Measurements from ENCODE around the gene CNNM4.

The CNNM4 gene

DNA sequence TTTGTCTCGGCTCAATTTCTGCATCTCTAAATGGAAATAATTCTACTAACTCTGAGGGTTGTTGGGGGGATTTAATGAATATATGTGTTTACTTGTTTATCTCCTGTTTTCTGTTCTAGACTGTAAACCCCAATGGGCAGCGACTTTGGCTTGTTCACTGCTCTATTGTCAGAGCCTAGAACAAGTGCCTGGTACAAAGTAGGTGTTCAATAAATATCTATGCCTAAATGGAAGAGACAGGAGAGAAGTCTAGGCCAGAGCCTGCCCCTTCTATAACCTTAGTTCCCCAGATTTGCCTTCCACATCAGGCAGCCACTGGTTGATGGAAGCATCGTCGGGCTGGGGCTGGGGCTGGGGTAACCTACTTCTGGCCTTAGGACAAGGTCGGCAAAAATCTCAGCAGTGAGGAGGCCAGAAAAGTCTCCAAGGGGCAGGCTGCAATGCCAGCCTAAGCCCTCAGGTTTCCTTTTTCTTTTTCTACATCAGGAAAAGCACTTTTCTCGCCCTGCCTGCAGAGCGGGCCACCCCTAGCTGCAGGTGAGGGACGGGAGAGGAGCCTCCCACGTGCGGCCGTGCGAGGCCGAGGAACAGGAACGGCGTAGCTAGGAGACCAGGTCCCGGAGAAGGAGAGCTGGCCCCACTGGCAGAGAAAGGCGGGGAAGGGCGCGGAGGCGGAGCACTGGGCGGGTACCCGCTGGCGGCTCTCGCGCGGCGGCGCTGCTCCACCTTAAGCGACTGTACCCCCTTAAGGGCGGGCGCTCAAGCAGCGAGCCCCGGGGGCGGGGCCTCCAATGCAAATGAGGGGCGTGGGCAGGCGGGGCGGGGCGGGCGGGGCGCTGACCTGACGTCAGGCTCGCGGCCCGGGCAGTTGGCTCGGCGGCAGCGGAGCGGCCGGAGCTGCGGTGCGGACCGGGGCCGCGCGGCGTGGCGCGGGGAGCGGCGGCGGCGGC is at the start of gene CNNM4:
CNNM4 (plus strand) TSS at position 867 of the 950 bp plus-strand sequence. CDS start 98 bp downstream, outside the sequence.
- ChIA-PET POLR2A (interaction anchor here (0.6 to 2.0 kb wide), 13 partner anchors 14 to 203 kb away, joined by 3 to 6 read pairs (median 3); partner anchors contain the start of genes ANKRD39, CNNM3 and KANSL3), CTCF (interaction anchor here (0.6 to 6.8 kb wide), 5 partner anchors 13 to 166 kb away, joined by 3 to 48 read pairs (median 4); no protein-coding TSS in a partner anchor)
- Histone ChIP-seq H3K4me3 (ENCODE audit: low read depth, low read length) (peak within 1 kb of the TSS; percentile 73), H3K36me3 (ENCODE audit: control insufficient read depth in 2 of 2, insufficient read depth in 1 of 2, low read length in 2 of 2) (no peaks in the 10 kb centered on the region; a peak in 1 of 3 replicates), H3K4me1 (ENCODE audit: control insufficient read depth, insufficient read depth, low read length) (peaks cover 14% of the 10 kb centered on the region), H3K27ac (ENCODE audit: extremely low read depth, low read depth, low read length) (peak within 1 kb of the TSS; percentile 75), H3K9me3 (ENCODE audit: control insufficient read depth, insufficient read depth, low read depth, low read length) (no peaks in the 10 kb centered on the region)
- TF ChIP-seq, protein P1, sequence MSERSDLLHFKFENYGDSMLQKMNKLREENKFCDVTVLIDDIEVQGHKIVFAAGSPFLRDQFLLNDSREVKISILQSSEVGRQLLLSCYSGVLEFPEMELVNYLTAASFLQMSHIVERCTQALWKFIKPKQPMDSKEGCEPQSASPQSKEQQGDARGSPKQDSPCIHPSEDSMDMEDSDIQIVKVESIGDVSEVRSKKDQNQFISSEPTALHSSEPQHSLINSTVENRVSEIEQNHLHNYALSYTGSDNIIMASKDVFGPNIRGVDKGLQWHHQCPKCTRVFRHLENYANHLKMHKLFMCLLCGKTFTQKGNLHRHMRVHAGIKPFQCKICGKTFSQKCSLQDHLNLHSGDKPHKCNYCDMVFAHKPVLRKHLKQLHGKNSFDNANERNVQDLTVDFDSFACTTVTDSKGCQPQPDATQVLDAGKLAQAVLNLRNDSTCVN (tag by site-specific recombination; optimal IDR thresholded peaks at IDR 0.05), result peak; percentile 78
- no peak for TF ChIP-seq ZNF48 (tag by site-specific recombination; IDR thresholded peaks at IDR 0.05)
- TF ChIP-seq, protein P2, sequence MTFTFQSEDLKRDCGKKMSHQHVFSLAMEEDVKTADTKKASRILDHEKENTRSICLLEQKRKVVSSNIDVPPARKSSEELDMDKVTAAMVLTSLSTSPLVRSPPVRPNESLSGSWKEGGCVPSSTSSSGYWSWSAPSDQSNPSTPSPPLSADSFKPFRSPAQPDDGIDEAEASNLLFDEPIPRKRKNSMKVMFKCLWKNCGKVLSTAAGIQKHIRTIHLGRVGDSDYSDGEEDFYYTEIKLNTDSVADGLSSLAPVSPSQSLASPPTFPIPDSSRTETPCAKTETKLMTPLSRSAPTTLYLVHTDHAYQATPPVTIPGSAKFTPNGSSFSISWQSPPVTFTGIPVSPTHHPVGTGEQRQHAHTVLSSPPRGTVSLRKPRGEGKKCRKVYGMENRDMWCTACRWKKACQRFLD (tag by site-specific recombination; IDR thresholded peaks at IDR 0.05), result no peak
- TF ChIP-seq ZNF221 (tag by site-specific recombination; IDR thresholded peaks at IDR 0.05; ENCODE audit: borderline replicate concordance), result no peak
- TF ChIP-seq ZNF830 (tag by site-specific recombination; IDR thresholded peaks at IDR 0.05; ENCODE audit: low read depth), result no peak
- TF ChIP-seq ZNF2 (tag by site-specific recombination; IDR thresholded peaks at IDR 0.05), result no peak
- TF ChIP-seq ZNF311 (tag by site-specific recombination; IDR thresholded peaks at IDR 0.05; ENCODE audit: borderline replicate concordance), result no peak
- no peak for TF ChIP-seq ZNF423 (tag by site-specific recombination; IDR thresholded peaks at IDR 0.05)
- no peak for TF ChIP-seq ZNF157 (tag by site-specific recombination; IDR thresholded peaks at IDR 0.05)
- TF ChIP-seq ZFHX2 (tag by site-specific recombination; conservative IDR thresholded peaks at IDR 0.05), result peak; percentile 76
- 0 out of 2 replicates have a peak, but pooled peaks have one; percentile 11 for TF ChIP-seq SP7 (tag by site-specific recombination; IDR thresholded peaks at IDR 0.05)
- no peak for TF ChIP-seq HOXC10 (CRISPR knock-in tag; IDR thresholded peaks at IDR 0.05)
- peak; percentile 51 for TF ChIP-seq ZNF335 (tag by site-specific recombination; conservative IDR thresholded peaks at IDR 0.05)
- TF ChIP-seq, protein P3, sequence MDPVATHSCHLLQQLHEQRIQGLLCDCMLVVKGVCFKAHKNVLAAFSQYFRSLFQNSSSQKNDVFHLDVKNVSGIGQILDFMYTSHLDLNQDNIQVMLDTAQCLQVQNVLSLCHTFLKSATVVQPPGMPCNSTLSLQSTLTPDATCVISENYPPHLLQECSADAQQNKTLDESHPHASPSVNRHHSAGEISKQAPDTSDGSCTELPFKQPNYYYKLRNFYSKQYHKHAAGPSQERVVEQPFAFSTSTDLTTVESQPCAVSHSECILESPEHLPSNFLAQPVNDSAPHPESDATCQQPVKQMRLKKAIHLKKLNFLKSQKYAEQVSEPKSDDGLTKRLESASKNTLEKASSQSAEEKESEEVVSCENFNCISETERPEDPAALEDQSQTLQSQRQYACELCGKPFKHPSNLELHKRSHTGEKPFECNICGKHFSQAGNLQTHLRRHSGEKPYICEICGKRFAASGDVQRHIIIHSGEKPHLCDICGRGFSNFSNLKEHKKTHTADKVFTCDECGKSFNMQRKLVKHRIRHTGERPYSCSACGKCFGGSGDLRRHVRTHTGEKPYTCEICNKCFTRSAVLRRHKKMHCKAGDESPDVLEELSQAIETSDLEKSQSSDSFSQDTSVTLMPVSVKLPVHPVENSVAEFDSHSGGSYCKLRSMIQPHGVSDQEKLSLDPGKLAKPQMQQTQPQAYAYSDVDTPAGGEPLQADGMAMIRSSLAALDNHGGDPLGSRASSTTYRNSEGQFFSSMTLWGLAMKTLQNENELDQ (tag by site-specific recombination; IDR thresholded peaks at IDR 0.05; ENCODE audit: low read depth), result no peak
- TF ChIP-seq, protein P4, sequence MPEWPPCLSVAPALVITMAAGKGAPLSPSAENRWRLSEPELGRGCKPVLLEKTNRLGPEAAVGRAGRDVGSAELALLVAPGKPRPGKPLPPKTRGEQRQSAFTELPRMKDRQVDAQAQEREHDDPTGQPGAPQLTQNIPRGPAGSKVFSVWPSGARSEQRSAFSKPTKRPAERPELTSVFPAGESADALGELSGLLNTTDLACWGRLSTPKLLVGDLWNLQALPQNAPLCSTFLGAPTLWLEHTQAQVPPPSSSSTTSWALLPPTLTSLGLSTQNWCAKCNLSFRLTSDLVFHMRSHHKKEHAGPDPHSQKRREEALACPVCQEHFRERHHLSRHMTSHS (tag by site-specific recombination; IDR thresholded peaks at IDR 0.05), result no peak
- TF ChIP-seq ZNF514 (tag by site-specific recombination; IDR thresholded peaks at IDR 0.05), result no peak
- TF ChIP-seq ZNF544 (tag by site-specific recombination; IDR thresholded peaks at IDR 0.05), result no peak
- TF ChIP-seq, protein P5, sequence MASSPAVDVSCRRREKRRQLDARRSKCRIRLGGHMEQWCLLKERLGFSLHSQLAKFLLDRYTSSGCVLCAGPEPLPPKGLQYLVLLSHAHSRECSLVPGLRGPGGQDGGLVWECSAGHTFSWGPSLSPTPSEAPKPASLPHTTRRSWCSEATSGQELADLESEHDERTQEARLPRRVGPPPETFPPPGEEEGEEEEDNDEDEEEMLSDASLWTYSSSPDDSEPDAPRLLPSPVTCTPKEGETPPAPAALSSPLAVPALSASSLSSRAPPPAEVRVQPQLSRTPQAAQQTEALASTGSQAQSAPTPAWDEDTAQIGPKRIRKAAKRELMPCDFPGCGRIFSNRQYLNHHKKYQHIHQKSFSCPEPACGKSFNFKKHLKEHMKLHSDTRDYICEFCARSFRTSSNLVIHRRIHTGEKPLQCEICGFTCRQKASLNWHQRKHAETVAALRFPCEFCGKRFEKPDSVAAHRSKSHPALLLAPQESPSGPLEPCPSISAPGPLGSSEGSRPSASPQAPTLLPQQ (tag by site-specific recombination; IDR thresholded peaks at IDR 0.05), result peak; percentile 98
- TF ChIP-seq ZNF416 (tag by site-specific recombination; IDR thresholded peaks at IDR 0.05), result no peak
- no peak for TF ChIP-seq ZNF791 (tag by site-specific recombination; IDR thresholded peaks at IDR 0.05)
- TF ChIP-seq, protein P6, sequence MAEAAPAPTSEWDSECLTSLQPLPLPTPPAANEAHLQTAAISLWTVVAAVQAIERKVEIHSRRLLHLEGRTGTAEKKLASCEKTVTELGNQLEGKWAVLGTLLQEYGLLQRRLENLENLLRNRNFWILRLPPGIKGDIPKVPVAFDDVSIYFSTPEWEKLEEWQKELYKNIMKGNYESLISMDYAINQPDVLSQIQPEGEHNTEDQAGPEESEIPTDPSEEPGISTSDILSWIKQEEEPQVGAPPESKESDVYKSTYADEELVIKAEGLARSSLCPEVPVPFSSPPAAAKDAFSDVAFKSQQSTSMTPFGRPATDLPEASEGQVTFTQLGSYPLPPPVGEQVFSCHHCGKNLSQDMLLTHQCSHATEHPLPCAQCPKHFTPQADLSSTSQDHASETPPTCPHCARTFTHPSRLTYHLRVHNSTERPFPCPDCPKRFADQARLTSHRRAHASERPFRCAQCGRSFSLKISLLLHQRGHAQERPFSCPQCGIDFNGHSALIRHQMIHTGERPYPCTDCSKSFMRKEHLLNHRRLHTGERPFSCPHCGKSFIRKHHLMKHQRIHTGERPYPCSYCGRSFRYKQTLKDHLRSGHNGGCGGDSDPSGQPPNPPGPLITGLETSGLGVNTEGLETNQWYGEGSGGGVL (tag by site-specific recombination; IDR thresholded peaks at IDR 0.05), result no peak
- TF ChIP-seq GLIS2 (tag by site-specific recombination; IDR thresholded peaks at IDR 0.05), result peak; percentile 56
- TF ChIP-seq YY1 (tag by site-specific recombination; IDR thresholded peaks at IDR 0.05), result no peak
- TF ChIP-seq KLF16 (tag by site-specific recombination; IDR thresholded peaks at IDR 0.05), result no peak
- TF ChIP-seq, protein P7, sequence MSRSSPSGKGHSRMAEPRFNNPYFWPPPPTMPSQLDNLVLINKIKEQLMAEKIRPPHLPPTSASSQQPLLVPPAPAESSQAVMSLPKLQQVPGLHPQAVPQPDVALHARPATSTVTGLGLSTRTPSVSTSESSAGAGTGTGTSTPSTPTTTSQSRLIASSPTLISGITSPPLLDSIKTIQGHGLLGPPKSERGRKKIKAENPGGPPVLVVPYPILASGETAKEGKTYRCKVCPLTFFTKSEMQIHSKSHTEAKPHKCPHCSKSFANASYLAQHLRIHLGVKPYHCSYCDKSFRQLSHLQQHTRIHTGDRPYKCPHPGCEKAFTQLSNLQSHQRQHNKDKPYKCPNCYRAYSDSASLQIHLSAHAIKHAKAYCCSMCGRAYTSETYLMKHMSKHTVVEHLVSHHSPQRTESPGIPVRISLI (tag by site-specific recombination; IDR thresholded peaks at IDR 0.05), result no peak
- no peak for TF ChIP-seq ZNF561 (tag by site-specific recombination; IDR thresholded peaks at IDR 0.05; ENCODE audit: borderline replicate concordance)
- peak; percentile 93 for TF ChIP-seq ZNF664 (tag by site-specific recombination; IDR thresholded peaks at IDR 0.05)
